ENCODE measurements around the gene PCGF3.
"Not testable (repeated sequence)": the region's sequence is repeated elsewhere in the genome, so short reads cannot be mapped to it uniquely, and the experiment has no call there.

Gene PCGF3

DNA sequence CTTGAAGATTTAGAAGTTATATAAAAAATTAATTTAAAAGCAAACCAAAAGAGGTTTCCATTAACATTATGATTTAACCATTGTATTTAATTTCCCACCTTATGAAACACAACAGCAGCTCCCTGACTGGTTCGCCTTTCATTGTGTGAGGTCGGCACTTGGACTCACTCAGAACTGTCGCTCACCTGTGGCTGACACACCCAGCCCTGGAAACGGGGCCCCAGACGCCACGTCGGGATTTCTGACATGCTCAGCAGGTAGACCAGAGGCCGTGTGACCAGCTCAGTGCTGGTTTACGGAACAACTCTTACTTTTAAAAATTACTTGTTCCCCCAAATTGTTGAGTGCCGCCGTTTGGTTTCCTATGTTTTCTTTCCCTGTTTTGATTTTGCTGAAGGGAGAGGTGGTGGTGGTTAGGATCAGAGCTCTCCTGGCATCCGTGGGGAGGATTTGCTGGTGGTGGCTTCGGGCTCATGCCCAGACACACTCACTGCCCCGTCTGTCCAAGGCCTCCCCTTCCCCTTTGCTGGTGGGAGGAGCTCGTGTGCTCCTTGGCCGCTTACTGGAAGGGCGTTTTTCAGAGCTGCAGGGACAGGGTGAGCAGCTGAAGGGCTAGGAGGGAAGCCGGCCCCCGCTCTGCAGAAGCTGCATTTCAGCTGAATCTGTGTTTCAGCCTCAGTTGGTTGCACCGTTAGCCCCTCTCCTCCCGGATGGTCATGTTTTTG lies 61.1 kb downstream of the PCGF3 start:
- no peak for FAIRE-seq

DNA sequence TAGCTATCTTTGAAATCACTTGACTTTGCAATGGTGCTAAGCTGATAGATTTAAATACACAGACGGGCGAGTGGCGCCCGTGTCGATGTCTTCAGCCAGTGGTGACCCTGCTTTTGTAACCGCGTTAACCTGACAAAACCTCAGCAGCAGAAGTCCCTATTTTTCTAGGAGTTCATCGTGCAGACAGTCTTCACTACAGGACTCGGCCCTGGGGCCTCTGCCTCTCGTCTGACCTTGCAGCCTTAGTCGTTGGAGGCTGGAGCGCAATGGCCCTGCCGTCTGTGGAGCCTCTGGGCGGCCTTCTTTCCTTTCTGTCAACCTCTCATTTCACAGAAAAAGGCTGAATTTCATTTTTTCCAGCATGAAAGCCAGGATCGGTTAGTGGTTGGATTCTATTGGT lies 62.4 kb downstream of the PCGF3 start:
- FAIRE-seq: no peak

DNA sequence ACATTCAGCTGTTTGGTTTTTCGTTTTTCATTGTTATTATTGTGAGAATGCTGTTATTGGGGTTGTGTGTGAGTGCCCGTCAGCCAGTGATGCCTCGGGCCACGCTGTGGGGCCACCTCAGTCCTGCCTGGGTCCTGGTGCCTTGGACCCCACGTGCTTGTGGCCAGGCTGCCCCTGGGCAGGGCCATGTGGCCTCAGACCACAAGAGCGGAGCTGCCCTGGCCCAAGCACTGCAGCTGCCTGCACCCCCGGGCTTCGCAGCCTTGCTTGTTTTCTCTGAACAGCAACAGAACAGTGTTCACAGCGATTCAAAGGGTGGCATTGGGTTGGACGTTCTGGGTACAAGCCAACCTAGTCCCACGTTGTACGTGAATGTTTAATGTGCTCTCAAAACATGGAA lies 63.4 kb downstream of the PCGF3 start:
- FAIRE-seq: no peak

DNA sequence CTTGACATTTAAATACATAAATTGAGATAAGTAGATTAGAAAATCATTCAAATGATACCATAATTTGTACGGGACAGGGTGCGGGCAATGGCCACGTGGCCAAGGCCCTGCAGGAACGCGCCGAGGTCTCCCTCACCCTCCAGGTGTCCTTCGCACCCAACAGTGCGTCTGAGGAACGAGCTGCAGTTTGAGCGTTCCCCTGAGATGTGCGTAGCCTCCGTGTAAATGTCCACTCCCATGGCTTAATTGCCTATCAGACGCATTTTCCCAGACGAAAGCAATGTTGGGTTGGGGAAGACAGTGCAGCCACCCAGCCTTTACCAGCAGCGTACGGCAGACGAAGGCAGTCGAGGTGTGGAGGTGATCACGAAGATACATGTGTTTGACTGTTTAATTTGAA lies 63.9 kb downstream of the PCGF3 start:
- FAIRE-seq: no peak

DNA sequence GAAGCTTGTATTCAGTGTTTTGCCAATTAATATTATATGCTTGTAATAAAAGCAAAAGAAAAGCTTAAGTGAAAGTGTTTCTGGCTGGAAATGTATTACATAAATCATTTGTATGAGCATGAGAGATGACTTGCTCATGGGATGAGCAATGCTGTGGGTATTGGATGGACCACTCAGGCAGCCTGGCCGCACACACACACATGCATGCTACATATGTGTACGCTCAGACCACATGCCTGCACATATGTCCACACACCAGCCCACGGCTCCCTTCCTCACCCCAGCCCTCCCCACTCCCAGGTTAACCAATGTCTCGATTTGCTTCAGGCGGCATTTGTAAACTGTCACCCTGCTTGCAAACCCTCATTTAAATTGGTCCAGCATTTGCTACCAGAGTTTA lies 64.4 kb downstream of the PCGF3 start:
- FAIRE-seq: no peak

DNA sequence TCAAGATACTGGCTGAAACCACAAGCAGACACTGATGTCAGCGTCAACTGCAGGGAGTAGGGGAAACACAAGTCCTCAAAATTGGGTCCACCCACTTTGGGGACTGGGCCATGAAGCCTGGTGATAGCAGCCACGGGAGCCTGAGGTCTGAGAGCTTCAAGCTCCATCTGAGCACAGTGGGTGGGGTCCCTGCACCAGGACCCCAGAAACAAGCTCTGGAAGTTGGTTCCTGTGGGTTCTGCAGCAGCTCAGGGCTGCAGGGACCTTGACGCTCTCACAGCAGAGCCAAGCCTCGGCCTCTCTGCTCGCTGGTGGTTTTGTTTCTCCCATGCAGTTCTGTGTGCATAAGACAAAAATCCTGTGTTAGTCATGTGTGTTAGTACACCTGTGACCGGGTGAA lies 65.8 kb downstream of the PCGF3 start:
- FAIRE-seq: no peak

DNA sequence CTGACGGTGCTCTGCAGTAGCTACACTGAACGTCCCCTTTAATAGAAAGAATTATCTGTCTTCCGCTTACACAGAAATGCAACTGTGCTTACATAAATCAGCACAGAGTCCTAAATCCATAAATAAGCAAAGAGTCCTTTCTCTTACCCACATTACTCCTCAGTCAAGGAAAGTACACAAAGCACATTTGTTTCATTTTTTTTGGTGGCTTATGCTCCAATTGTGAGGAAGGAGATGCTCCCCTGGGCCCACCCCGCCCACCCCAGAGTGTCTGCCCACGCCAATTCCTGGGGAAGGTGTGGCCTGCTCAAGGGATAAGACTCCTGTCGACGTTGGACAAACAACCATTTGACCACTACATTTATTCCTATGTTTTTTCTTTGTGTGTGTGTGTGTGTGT lies 66.5 kb downstream of the PCGF3 start:
- FAIRE-seq: no peak

DNA sequence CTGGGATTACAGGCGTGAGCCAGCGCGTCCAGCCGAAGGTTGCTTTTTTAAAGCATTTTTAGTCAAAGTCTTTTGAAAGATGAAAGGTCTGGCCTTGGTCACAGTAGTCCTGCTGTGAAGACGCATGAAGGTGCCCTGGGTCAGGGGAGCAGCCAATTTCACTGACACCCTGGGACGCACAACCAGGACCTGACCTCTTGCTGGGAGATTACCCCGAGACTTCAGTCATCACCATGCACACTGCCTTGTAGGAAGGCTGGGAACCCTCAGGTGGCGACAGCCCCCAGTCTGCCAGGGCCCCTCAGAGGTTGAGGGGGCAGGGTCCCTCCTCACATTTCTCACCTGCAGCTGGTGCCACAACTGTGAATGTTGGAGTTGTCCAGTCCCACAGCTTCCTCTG lies 67.1 kb downstream of the PCGF3 start:
- FAIRE-seq: no peak

DNA sequence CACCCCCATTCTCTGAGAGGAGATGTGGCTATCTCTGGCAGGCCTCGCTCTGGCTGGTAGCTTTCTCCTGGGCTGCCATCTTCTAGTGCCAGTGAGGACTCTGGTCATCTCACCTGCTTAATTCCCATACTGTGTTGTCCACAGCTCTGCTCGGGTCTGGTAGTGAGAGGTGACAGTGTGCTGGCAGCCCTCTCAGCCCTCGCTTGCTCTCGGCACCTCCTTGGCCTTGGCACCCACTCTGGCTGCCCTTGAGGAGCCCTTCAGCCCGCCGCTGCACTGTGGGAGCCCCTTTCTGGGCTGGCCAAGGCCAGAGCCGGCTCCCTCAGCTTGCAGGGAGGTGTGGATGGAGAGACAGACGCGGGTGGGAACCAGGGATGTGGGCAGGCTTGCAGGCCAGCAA lies 67.6 kb downstream of the PCGF3 start:
- no peak for FAIRE-seq

DNA sequence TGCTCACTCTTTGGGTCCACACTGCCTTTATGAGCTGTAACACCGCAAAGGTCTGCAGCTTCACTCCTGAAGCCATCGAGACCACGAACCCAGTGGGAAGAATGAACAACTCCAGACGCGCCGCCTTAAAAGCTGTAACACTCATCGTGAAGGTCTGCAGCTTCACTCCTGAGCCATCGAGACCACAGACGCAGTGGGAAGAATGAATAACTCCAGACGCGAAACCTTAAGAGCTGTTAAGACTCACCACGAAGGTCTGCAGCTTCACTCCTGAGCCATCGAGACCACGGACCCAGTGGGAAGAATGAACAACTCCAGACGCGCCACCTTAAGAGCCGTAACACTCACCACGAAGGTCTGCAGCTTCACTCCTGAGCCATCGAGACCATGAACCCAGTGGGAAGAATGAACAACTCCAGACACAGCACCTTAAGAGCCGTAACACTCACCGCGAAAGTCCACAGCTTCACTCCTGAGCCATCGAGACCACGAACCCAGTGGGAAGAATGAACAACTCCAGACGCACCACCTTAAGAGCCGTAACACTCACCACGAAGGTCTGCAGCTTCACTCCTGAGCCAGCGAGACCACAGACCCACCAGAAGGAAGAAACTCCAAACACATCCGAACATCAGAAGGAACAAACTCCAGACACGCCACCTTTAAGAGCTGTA lies 68.9 kb downstream of the PCGF3 start:
- FAIRE-seq: not testable (repeated sequence)

DNA sequence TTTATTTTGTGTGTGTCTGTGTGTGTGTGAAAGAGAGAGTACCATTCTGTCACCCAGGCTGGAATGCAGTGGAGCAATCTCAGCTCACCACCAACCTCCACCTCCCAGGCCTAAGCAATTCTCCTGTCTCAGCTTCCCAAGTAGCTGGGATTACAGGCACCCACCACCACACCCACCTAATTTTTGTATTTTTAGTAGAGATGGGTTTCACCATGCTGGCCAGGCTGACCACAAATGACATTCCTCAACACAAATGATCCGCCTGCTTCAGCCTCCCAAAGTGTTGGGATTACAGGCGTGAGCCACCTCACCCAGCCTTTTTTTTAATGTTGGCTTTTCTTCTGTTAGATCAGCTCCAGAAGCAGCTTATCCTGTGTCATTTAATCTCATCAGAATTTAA lies 69.9 kb downstream of the PCGF3 start:
- FAIRE-seq: not testable (repeated sequence)

DNA sequence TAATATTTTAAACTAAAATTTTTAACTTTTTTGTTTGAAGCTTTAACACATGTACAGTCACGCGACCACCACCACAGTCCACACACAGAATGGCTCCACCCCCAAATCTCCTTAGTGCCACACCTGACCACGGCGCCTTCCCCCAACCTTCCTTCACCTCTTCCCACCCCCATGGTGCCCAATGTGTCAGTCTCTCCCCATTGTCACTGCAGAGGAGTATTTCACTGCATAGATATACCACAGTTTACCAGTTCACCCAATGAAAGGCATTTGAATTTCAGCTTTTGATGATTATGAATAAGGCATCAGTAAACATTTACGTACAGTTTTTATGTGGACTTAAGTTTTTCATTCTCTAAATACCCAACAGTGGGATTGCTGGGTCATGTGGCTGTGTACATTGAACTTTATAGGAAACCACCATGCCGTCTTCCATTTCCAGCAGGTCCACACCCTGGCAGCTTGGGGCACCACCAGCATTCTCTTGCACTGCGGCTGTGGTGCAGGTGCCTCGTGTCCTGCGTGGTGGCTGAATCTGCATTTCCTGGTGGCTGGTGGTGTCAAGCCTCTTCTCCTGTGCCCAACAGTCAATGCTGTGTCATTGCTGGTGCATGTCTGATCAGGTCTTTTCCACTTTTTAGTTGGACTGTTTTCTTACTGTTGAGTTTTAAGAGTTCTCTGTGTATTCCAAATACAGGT lies 71.3 kb downstream of the PCGF3 start:
- FAIRE-seq: no peak

DNA sequence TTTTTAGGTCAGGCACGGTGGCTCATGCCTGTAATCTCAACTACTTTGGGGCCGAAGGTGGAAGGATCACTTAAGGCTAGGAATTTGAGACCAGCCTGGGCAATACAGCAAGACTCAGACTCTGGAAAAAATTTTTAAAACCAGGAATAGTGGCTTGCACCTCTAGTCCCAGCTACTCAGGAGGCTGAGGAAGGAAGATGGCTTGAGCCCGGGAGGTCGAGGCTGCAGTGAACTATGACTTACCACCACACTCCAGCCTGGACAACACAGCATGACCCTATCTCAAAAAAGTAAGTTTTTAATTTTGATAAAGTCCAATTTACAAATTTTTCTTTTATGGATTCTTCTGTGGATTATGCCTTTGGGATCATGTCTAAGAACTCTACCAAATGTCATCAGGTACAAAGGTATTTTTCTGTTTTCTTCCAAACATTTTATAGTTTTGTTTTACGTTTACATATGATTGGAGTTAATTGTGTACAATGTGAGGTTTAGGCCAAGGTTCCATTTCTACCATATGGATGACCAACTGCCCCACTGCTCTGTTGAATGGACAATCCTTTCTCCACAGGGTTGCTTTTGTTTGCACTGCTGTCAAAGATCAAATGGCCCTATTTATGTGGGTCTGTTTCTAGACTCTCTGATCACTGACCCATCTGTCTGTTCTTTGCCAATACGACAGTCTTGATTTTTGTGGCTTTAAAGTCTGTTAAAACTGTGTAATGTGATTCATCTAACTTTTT lies 72.1 kb downstream of the PCGF3 start:
- no peak for FAIRE-seq

DNA sequence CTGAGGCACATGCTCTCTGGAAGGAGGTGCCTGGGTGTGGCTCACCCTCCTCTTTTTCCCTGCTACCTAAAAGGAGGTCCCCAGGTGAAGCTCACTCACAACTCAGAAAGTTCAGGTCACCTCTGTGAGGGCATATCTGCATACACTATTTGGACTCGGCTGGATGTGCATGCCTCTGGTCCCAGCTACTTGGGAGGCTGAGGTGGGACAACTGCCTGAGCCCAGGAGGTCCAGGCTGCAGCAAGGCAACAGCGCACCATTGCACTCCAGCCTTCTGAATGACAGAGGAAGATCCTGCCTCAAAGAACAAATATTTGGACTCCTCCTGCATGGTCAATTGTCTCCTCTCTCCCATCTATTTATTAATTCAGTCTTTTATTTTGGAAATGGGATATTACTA lies 73.9 kb downstream of the PCGF3 start:
- no peak for FAIRE-seq

DNA sequence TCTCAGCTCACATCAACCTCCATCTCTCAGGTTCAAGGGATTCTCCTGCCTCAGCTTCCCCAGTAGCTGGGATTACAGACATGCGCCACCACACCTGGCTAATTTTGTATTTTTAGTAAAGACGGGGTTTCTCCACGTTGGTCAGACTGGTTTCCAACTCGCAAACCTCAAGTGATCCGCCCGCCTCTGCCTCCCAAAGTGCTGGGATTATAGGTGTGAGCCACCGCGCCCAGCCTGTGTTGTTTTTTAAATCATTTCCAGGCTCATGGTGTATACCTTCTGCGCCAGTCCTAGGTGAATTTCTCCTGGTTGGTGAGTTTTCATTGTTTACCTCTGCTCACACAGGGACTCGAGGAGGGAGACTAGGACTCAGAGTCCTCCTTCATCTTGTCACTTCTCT lies 74.6 kb downstream of the PCGF3 start:
- not testable (repeated sequence) for FAIRE-seq

DNA sequence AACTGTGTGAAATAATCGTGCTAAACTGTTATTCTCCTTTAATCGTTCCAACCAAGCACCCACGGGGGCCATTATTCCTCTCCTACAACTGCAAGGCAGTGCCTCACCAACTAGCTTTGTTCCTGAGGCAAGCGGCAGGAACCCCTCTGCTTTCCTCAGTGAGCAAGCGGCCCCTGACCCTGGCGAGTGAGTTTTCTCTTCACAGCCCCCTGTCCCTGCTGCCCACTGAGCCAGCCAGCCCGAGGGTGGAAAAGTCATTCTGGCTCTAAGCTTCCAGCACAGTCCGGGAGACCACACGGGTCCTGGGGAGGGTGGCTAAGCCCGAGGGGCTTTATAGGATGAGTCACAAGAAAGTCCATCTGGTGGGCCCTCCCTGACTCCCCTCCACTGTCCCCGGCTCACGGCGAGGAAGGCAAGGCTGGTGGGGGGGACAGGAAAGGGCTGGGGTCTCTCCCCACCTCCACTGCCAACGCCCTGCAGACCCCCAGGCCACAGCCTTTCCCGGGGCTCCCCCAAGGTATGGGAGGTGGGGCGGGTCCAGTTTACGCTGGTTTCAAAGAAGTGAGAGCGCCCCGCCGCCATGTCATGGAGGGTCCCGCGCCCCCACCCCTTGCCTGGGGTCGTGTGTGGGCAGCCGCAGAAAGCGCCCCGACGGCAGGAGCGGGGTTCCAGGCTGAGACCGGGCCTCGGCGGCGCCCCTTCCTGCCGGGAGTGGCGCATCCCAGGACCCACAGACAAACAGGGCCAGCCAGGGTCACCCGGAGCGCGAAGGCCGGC lies 75.3 kb downstream of the PCGF3 start:
- no peak for FAIRE-seq

DNA sequence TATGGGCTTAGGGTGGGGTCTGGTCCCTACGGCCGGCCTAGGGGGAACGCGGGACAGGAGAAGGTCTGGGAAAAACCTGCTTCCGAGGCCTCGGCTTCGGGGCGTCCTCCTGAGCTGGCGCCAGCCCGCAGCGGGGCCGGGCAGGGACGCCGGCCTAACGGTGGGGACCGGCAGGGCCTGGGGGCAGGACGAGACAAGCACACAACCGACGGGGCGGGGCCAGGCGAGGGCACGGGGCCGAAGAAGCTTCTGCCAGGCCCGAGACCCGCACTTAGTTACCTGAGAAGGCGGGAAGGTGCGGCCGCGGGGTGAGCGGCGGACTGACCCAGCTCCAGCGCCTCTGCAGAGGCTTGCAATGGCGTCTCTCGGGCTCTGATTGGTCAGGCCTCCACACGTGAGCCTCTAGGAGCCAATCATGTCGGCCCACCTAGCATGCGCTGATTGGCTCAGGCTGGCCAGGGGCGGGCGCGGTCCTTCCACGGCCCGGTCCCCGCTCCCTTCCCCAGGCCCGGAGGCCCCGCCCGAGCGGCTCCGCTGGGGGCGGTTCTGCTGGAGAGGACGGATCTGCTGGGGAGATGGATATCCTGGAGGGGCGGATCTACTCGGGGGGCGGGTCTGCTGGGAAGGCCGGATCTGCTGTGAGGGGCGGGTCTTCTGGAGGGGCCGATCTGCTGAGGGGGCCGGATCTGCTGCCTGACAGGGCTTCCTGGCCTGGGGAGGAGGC lies 76.0 kb downstream of the PCGF3 start:
- peak; percentile 98 for FAIRE-seq

DNA sequence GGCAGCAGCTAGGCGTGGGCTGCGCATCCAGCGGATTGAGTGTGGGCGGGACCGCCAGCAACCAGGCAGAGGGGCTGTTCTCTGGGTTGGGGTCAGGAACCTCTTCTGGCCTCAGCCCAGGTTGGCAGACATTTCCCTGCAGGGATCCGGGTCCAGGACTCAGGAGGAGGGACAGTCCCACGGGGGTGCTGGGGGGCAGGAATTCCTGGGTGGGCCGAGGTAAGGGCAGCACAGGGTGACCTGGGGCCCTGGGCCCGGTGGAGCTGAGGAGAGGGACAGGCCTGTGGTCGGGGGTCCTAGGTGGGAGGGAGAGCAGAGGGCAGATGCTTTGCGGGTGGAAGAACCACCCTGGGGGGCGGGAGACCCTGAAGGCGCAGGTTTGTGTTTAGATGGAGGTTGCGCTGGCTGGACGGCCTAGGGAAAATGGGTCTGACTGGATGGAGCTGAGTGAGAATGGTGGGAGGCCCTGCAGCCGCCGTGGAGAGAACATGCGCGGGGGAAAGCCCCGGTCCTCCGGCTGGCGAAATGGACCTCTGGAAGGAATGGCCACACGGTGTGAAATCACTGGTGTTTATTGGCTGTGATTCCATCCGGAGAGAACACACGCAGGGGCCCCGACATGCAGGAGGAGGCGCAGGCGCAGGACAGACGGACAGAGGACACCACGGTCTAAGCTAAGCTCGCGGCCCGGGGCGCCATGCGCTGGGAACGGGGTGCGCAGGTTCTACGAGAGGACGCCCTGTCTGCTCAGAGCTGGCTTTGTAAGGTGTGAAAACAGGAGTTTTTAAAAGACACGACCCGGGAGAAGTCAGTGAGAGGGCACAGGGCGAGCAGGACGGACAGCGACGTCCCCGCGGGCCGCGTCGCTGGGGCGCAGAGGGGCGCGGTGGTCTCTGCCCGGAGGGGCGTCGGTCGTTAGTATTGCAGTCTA lies 79.0 kb downstream of the PCGF3 start:
- FAIRE-seq: no peak

DNA sequence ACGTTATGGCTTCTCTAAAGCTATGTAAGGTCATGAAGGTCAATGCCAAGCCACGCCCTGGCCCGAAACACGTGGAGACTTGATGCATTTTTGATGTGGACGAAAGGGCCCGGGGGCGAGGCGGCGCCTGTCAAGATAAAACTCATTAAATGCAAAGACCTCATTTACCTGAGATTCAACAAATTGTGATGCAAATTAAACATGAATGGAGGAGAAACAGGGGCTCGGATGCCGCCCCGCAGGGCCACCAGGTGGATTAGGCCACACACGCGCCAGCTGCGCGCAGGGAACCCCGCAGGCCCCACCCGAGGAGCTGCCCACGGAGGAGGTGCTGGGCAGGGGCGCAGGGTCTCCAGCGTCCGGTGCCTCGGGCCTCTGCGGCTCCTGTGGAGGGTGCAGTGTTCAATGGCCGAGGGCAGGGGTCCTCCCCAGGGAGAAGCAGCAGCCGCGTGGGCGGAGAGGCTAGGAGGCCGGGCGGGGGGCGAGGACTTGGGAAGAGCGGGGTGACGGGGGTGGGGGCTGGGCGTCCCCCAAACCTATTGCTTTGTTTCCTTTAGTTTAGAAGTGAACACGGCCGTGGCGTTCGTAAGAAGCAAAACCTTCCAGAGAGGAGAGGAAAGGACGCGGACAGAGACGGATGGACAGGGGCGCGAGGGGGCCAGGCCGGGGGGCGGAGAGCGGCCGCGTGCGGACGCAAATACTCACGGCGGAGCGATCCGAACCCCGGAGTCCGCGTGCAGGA lies 79.9 kb downstream of the PCGF3 start:
- no peak for FAIRE-seq
